Tracheal epithelial cell (primary cell): ENCODE data around the gene HSD17B8. TPM values are rescaled to one million over a fixed set of nuclear protein-coding genes. Genes with fewer than 3 reads are reported as not detected.

Experiments used
- total RNA-seq: library from RNA; depleted of rRNA; stranded (reverse); fragments of >200 nt; gene quantifications from 2 replicates; pipeline ENCODE4 v1.2.1, GENCODE V29; 2014

Gene HSD17B8
- 48.0 and 64.6 TPM in 2 replicates for total RNA-seq

GRCh38 chr6:33204415-33205190, at the start of gene HSD17B8:
HSD17B8 (plus strand) TSS chr6:33204655; CDS start chr6:33204669, 14 bp downstream.

GRCh38 chr6:33192105-33192646, 12.3 kb upstream of the HSD17B8 start, which contains the start of gene COL11A2:
COL11A2 (minus strand) TSS chr6:33192467; CDS start chr6:33192240, 227 bp downstream.

DNA sequence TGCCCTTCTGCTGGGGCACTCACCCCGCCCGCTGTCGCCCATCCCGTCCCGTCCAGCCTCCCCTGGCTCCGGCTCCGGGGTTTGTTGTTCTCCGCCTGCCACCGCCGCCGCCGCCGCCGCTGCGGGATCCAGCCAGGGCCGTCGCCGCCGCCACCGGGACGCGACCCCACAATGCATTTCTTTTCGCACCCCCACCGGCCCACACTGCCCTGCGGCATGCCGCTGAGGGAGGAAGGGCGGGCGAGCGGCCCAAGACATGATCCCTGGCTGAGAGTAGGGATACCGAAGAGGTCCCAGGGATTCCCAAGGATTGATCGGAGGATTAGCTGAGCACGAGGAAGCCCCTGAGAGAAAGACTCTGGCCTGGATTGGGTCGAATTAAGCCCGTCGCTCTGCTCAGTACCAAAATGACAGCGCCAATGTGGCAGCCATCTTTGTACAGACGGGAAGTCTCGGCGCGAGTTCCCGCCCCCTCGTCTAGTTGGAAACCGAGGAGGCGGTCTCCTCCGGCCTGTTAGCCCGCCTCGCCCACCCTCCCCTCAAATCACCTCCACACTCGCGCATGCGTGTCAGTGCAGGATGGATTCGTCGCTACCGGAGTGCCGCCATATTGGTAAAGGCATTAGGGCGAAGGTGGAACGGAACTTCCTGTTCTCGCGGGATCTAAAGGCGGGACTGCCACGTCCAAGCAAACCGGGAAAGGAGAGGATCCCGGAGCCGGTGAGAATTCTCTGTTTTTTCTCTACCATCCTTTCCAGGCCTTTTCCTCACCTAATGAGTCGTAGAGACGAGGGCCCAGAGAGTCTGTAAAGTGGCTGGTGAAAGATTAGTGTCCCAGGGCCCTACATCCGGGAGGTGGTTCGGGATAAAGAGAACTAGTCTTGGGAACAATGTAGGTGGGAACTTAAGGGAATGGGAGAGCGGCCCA, 4.0 kb upstream of the HSD17B8 start, which contains the start of the genes RXRB and SLC39A7:
RXRB (minus strand) TSS at position 447 of the 928 bp plus-strand sequence; CDS start at position 258, 189 bp downstream.
SLC39A7 (plus strand) TSS at position 649 of the 928 bp plus-strand sequence. CDS start 379 bp downstream, outside the sequence.

DNA sequence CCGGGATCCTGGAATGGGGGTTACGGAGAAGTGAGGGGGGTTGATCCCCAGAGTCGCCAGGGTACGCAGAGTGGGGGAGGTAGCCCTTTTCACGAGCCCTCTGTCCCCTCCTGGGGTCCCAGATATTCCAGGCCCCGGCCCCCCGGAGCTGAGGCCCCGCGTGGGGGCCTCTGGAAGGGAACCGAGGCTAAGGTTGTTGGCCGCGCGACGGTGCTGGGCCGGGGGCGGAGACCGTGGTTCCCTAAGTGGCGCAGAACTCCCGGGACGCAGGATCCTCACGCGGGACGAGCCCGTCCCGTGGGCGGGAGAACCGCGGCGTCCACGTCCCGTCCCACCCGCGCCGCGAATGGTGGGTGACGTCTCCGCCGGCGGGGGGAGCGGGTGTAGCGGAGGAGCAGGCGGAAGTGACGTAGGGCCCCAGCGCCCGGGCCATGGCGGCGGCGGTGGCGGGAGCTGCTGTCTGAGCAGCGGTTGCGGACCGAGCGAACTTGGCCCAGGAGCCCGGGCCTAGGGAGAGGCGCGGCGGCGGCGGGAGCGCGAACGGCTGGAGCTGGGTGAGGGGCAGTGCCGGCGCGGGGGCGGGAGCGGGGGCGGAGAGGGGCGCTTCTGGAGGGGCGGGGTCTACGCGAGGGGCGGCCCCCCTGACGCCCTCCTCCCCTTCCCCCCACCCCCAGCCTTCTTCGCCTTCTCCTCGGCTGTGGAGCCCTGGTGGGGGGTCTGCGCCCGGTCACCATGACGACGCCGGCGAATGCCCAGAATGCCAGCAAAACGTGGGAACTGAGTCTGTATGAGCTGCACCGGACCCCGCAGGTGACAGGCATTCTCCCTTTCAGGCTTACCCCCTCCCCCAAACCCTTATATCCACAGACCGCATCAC, 3.9 kb downstream of the HSD17B8 start, which contains the start of gene RING1:
RING1 (plus strand) TSS at position 410 of the 877 bp plus-strand sequence; CDS start at position 733, 323 bp downstream.

Other genes starting within 250 kb of the HSD17B8 start
- gene BRD2, start 236.1 kb upstream of the HSD17B8 start, total RNA-seq: 48.9 and 66.1 TPM in 2 replicates
- gene HLA-DOA, start 195.1 kb upstream of the HSD17B8 start, total RNA-seq: 0.24 TPM in 1 of 2 replicates, not detected in the other
- gene HLA-DPA1, start 131.0 kb upstream of the HSD17B8 start, total RNA-seq: 3.6 and 4.5 TPM in 2 replicates
- 1.1 and 3.6 TPM in 2 replicates for gene HLA-DPB1, start 128.7 kb upstream of the HSD17B8 start, total RNA-seq
- 0.24 and 0.43 TPM in 2 replicates for gene COL11A2, start 12.2 kb upstream of the HSD17B8 start, total RNA-seq
- 15.2 and 18.1 TPM in 2 replicates for gene RXRB, start 4.0 kb upstream of the HSD17B8 start, total RNA-seq
- 43.1 and 60.0 TPM in 2 replicates for gene SLC39A7, start 3.8 kb upstream of the HSD17B8 start, total RNA-seq
- 24.5 and 31.6 TPM in 2 replicates for gene RING1, start 3.8 kb downstream of the HSD17B8 start, total RNA-seq
- gene VPS52, start 67.2 kb downstream of the HSD17B8 start, total RNA-seq: 17.5 and 24.1 TPM in 2 replicates
- gene RPS18, start 67.4 kb downstream of the HSD17B8 start, total RNA-seq: 4,554 and 7,694 TPM in 2 replicates
- gene B3GALT4, start 72.5 kb downstream of the HSD17B8 start, total RNA-seq: 3.6 and 11.1 TPM in 2 replicates
- gene WDR46, start 84.6 kb downstream of the HSD17B8 start, total RNA-seq: 101 and 139 TPM in 2 replicates
- gene PFDN6, start 84.9 kb downstream of the HSD17B8 start, total RNA-seq: 42.2 and 47.1 TPM in 2 replicates
- 42.9 and 45.8 TPM in 2 replicates for gene RGL2, start 94.3 kb downstream of the HSD17B8 start, total RNA-seq
- gene TAPBP, start 109.4 kb downstream of the HSD17B8 start, total RNA-seq: 38.6 and 108 TPM in 2 replicates
- 13.9 and 14.2 TPM in 2 replicates for gene ZBTB22, start 113.1 kb downstream of the HSD17B8 start, total RNA-seq
- 27.5 and 49.6 TPM in 2 replicates for gene DAXX, start 118.3 kb downstream of the HSD17B8 start, total RNA-seq
- 0.85 and 5.3 TPM in 2 replicates for gene KIFC1, start 187.2 kb downstream of the HSD17B8 start, total RNA-seq
- gene PHF1, start 206.4 kb downstream of the HSD17B8 start, total RNA-seq: 9.9 and 15.1 TPM in 2 replicates
- 42.2 and 93.7 TPM in 2 replicates for gene CUTA, start 213.5 kb downstream of the HSD17B8 start, total RNA-seq
- gene SYNGAP1, start 215.4 kb downstream of the HSD17B8 start, total RNA-seq: 1.4 and 2.1 TPM in 2 replicates
- gene ZBTB9, start 249.9 kb downstream of the HSD17B8 start, total RNA-seq: 6.0 and 7.5 TPM in 2 replicates